Subcutaneous abdominal adipose tissue (tissue), 5 donors: ENCODE data around the gene LRRIQ4.

Experiments
- H3K27ac ChIP-seq: one replicate; pipeline ENCODE4 v1.7.0; 2013; ENCODE audit warnings: low read depth, mild to moderate bottlenecking, inconsistent platforms, low read length, moderate library complexity
- H3K27me3 ChIP-seq, 5 donors: one replicate each; pipeline ENCODE4 v1.7.0; 2013; ENCODE audit warnings: low read length in 5 of 5, inconsistent platforms in 1 of 5; ENCODE audit not compliant: control insufficient read depth in 5 of 5, insufficient read depth in 4 of 5
- H3K36me3 ChIP-seq, 5 donors: one replicate each; pipeline ENCODE4 v1.7.0; 2013; ENCODE audit warnings: low read length in 5 of 5; ENCODE audit not compliant: control insufficient read depth in 5 of 5, insufficient read depth in 5 of 5
- H3K4me1 ChIP-seq, 5 donors: one replicate each; pipeline ENCODE4 v1.7.0; 2013; ENCODE audit warnings: low read length in 5 of 5, mild to moderate bottlenecking in 3 of 5, moderate library complexity in 1 of 5; ENCODE audit not compliant: control insufficient read depth in 5 of 5, insufficient read depth in 5 of 5
- H3K4me3 ChIP-seq, 5 donors: one replicate each; pipeline ENCODE4 v1.7.0; 2013; ENCODE audit warnings: low read length in 5 of 5, low read depth in 1 of 5
- H3K9ac ChIP-seq, 5 donors: one replicate each; pipeline ENCODE4 v1.7.0; 2013; ENCODE audit warnings: low read length in 5 of 5, mild to moderate bottlenecking in 4 of 5, moderate library complexity in 3 of 5
- H3K9me3 ChIP-seq, 5 donors: one replicate each; pipeline ENCODE4 v1.7.0; 2013; ENCODE audit warnings: low read length in 5 of 5; ENCODE audit not compliant: control insufficient read depth in 5 of 5
- donor health status: healthy.
- donor health status: healthy.
- donor health status: healthy.
- donor health status: healthy.
- donor health status: healthy.

LRRIQ4 gene

GRCh38 chr3:169774186-169774585 lies 38.5 kb upstream of the LRRIQ4 start:
- H3K4me1 ChIP-seq, result peaks cover 5 to 29% (median 18%) of the 10 kb centered on the region in 5 donors
- H3K4me3 ChIP-seq, result peak overlapping the region; percentile 76 to 94 (median 86)
- peak overlapping the region; percentile 99 for H3K27ac ChIP-seq
- no peaks in the 10 kb centered on the region for H3K27me3 ChIP-seq
- H3K9me3 ChIP-seq, result no peaks in the 10 kb centered on the region
- peaks cover 21 to 37% (median 26%) of the 10 kb centered on the region in 5 donors for H3K36me3 ChIP-seq
- peak overlapping the region; percentile 75 to 99 (median 96) for H3K9ac ChIP-seq

GRCh38 chr3:169777822-169778221 lies 34.8 kb upstream of the LRRIQ4 start:
- no peak overlapping the region for H3K9ac ChIP-seq
- H3K9me3 ChIP-seq, result no peaks in the 10 kb centered on the region
- H3K36me3 ChIP-seq, result peaks cover 49 to 69% (median 55%) of the 10 kb centered on the region in 5 donors
- H3K4me3 ChIP-seq, result no peak overlapping the region
- H3K27ac ChIP-seq, result no peak overlapping the region
- no peaks in the 10 kb centered on the region for H3K27me3 ChIP-seq
- peaks cover 4 to 20% (median 17%) of the 10 kb centered on the region in 5 donors for H3K4me1 ChIP-seq

- H3K27ac ChIP-seq, result no peak overlapping the region
- H3K36me3 ChIP-seq, result peaks cover 55 to 85% (median 74%) of the 10 kb centered on the region in 5 donors
- no peaks in the 10 kb centered on the region for H3K9me3 ChIP-seq
- H3K4me1 ChIP-seq, result peaks cover 0 to 4% (median 0%) of the 10 kb centered on the region in 5 donors
- no peak overlapping the region for H3K4me3 ChIP-seq
- H3K9ac ChIP-seq, result no peak overlapping the region
- no peaks in the 10 kb centered on the region for H3K27me3 ChIP-seq
Observed at GRCh38 chr3:169780742-169781141, 31.9 kb upstream of the LRRIQ4 start.

GRCh38 chr3:169781209-169781855 lies 31.3 kb upstream of the LRRIQ4 start:
- H3K9ac ChIP-seq, result no peak overlapping the region
- peaks cover 60 to 86% (median 78%) of the 10 kb centered on the region in 5 donors for H3K36me3 ChIP-seq
- no peaks in the 10 kb centered on the region for H3K4me1 ChIP-seq
- no peaks in the 10 kb centered on the region for H3K27me3 ChIP-seq
- no peaks in the 10 kb centered on the region for H3K9me3 ChIP-seq
- H3K4me3 ChIP-seq, result no peak overlapping the region
- H3K27ac ChIP-seq, result no peak overlapping the region

GRCh38 chr3:169787120-169787519 lies 25.6 kb upstream of the LRRIQ4 start:
- Histone ChIP-seq H3K4me3 (no peak overlapping the region), H3K36me3 (peaks cover 42 to 59% (median 56%) of the 10 kb centered on the region in 5 donors), H3K9me3 (no peaks in the 10 kb centered on the region), H3K27ac (no peak overlapping the region), H3K27me3 (no peaks in the 10 kb centered on the region), H3K4me1 (no peaks in the 10 kb centered on the region), H3K9ac (no peak overlapping the region)

- Histone ChIP-seq H3K4me1 (no peaks in the 10 kb centered on the region), H3K27me3 (no peaks in the 10 kb centered on the region), H3K27ac (no peak overlapping the region), H3K36me3 (peaks cover 41 to 55% (median 54%) of the 10 kb centered on the region in 5 donors), H3K4me3 (no peak overlapping the region), H3K9me3 (no peaks in the 10 kb centered on the region), H3K9ac (no peak overlapping the region)
Observed at GRCh38 chr3:169787791-169788190, 24.9 kb upstream of the LRRIQ4 start.

- no peak overlapping the region for H3K4me3 ChIP-seq
Observed at GRCh38 chr3:169790219-169790618, 22.5 kb upstream of the LRRIQ4 start.

GRCh38 chr3:169790687-169791429 lies 21.8 kb upstream of the LRRIQ4 start:
- H3K27ac ChIP-seq, result no peak overlapping the region
- no peaks in the 10 kb centered on the region for H3K4me1 ChIP-seq
- H3K36me3 ChIP-seq, result peaks cover 33 to 39% (median 35%) of the 10 kb centered on the region in 5 donors
- H3K9ac ChIP-seq, result no peak overlapping the region
- H3K9me3 ChIP-seq, result no peaks in the 10 kb centered on the region
- H3K27me3 ChIP-seq, result no peaks in the 10 kb centered on the region
- no peak overlapping the region for H3K4me3 ChIP-seq

More at GRCh38 chr3:169790219-169790618, 22.5 kb upstream of the LRRIQ4 start:
- H3K27ac ChIP-seq, result no peak overlapping the region
- H3K36me3 ChIP-seq, result peaks cover 39 to 45% (median 41%) of the 10 kb centered on the region in 5 donors
- H3K4me1 ChIP-seq, result no peaks in the 10 kb centered on the region
- no peak overlapping the region for H3K9ac ChIP-seq
- no peaks in the 10 kb centered on the region for H3K27me3 ChIP-seq
- no peaks in the 10 kb centered on the region for H3K9me3 ChIP-seq

- H3K36me3 ChIP-seq, result peaks cover 21 to 28% (median 24%) of the 10 kb centered on the region in 5 donors
- no peaks in the 10 kb centered on the region for H3K27me3 ChIP-seq
- no peaks in the 10 kb centered on the region for H3K9me3 ChIP-seq
- H3K4me1 ChIP-seq, result no peaks in the 10 kb centered on the region
- H3K9ac ChIP-seq, result no peak overlapping the region
- no peak overlapping the region for H3K4me3 ChIP-seq
- no peak overlapping the region for H3K27ac ChIP-seq
Observed at GRCh38 chr3:169792359-169792758, 20.3 kb upstream of the LRRIQ4 start.

GRCh38 chr3:169804681-169805080 lies 8.0 kb upstream of the LRRIQ4 start:
- Histone ChIP-seq H3K9ac (no peak overlapping the region), H3K27me3 (no peaks in the 10 kb centered on the region), H3K4me1 (no peaks in the 10 kb centered on the region)

More at GRCh38 chr3:169804681-169805080, 8.0 kb upstream of the LRRIQ4 start:
- Histone ChIP-seq H3K9me3 (no peaks in the 10 kb centered on the region), H3K4me3 (no peak overlapping the region), H3K36me3 (peaks cover 11 to 27% (median 14%) of the 10 kb centered on the region in 5 donors), H3K27ac (no peak overlapping the region)
